Effector memory CD4-positive, alpha-beta T cell (primary cell): Measurements from ENCODE around the gene GPR15.

Experiments
- DNase-seq, 3 donors: peaks; one replicate each; pipeline ENCODE4 v3.0.0-alpha.2; 2020
- H3K27ac ChIP-seq: 2 replicates; pipeline ENCODE4 v1.7.0; 2013; ENCODE audit warnings: mild to moderate bottlenecking, low read length, moderate library complexity; ENCODE audit not compliant: insufficient read depth, poor library complexity, severe bottlenecking
- H3K27me3 ChIP-seq: replicated peaks from 2 replicates; pipeline ENCODE4 v1.7.0; 2013; ENCODE audit warnings: mild to moderate bottlenecking, low read length; ENCODE audit not compliant: insufficient read depth, control insufficient read depth, poor library complexity, severe bottlenecking
- H3K36me3 ChIP-seq: 2 replicates; pipeline ENCODE4 v1.7.0; 2013; ENCODE audit warnings: mild to moderate bottlenecking, low read length, moderate library complexity; ENCODE audit not compliant: control insufficient read depth, insufficient read depth
- H3K4me1 ChIP-seq: 2 replicates; pipeline ENCODE4 v1.7.0; 2013; ENCODE audit warnings: low read length, mild to moderate bottlenecking; ENCODE audit not compliant: control insufficient read depth, insufficient read depth, poor library complexity, severe bottlenecking
- H3K4me3 ChIP-seq: 2 replicates; pipeline ENCODE4 v1.7.0; 2013; ENCODE audit warnings: low read length, low read depth, mild to moderate bottlenecking; ENCODE audit not compliant: insufficient read depth, poor library complexity, severe bottlenecking
- H3K9me3 ChIP-seq: 2 replicates; pipeline ENCODE4 v1.7.0; 2013; ENCODE audit warnings: mild to moderate bottlenecking, low read length, moderate library complexity; ENCODE audit not compliant: control insufficient read depth

Gene GPR15

GRCh38 chr3:98582042-98582441, 50.3 kb downstream of the GPR15 start:
- H3K36me3 ChIP-seq, result peaks cover 25% of the 10 kb centered on the region
- no peak for DNase-seq
- no peak overlapping the region for H3K4me3 ChIP-seq
- no peaks in the 10 kb centered on the region for H3K4me1 ChIP-seq
- H3K27me3 ChIP-seq, result no peaks in the 10 kb centered on the region
- H3K27ac ChIP-seq, result no peak overlapping the region
- H3K9me3 ChIP-seq, result no peaks in the 10 kb centered on the region

- H3K9me3 ChIP-seq, result no peaks in the 10 kb centered on the region
- H3K27ac ChIP-seq, result no peak overlapping the region
- H3K27me3 ChIP-seq, result no peaks in the 10 kb centered on the region
- no peak overlapping the region for H3K4me3 ChIP-seq
- no peaks in the 10 kb centered on the region for H3K4me1 ChIP-seq
- H3K36me3 ChIP-seq, result peaks cover 28% of the 10 kb centered on the region
- no peak for DNase-seq
These were observed 52.0 kb downstream of the GPR15 start for GRCh38 chr3:98583766-98584165.
